CD4-positive, alpha-beta T cell treated with Interleukin-4 for 4 hours (primary cell): ENCODE measurements around the gene LIPJ.

Source experiments
- DNase-seq: peaks from one replicate; pipeline ENCODE4 v3.0.0-alpha.2; 2020

The LIPJ gene, protein sequence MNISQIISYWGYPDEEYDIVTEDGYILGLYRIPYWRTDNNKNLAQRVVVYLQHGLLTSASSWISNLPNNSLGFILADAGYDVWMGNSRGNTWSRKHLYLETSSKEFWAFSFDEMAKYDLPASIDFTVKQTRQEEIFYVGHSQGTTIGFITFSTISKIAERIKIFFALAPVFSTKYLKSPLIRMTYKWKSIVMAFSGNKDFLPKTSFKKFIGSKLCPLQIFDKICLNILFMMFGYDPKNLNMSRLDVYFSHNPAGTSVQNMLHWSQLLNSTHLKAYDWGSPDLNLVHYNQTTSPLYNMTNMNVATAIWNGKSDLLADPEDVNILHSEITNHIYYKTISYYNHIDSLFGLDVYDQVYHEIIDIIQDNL

DNA sequence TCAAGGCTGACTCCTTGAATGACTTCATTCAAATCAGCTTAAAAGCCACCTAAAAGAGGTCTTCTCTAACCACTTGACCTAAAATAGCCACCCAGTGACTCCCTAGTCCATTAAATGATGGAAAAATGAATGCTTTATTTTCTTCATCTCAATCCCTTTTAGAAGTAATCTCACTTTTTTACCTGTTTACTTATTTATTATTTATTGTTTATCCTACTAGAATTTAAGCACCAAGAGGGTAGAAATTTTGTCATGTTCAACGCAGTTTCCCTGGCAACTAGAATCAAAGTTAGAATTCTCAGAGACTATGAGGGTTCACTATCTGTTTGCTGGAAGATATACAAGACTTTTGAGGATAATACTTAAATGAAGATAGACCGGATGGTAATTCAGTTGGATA, at the start of gene LIPJ:
TSS of gene LIPJ (plus strand) at position 301 of the 400 bp plus-strand sequence. CDS start 3,926 bp downstream, outside the sequence.
- DNase-seq: no peak

- DNase-seq: no peak
These were observed 49.2 kb upstream of the LIPJ start for GRCh38 chr10:88537322-88537721.

- no peak for DNase-seq
These were observed 48.5 kb upstream of the LIPJ start for GRCh38 chr10:88538048-88538447.

DNA sequence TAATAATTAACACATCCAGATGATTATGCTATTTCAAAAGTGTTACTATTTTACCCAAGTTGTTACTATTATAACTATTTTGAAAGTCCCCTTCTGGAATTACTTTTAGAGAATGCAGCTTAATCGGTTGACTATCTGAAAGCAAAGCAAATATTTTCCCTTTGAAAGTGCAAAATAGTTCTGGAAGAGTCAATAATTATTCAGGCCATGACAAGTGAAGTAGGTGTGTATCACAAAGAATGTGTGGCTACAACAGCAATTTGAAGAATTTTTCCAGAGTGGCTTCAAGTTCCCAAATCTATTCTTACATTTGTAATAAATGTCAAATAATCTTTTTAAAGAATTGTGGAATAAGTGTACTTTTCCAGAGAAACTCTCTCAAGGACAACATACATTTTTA, 46.2 kb upstream of the LIPJ start:
- no peak for DNase-seq

- DNase-seq: no peak
These were observed 45.4 kb upstream of the LIPJ start for GRCh38 chr10:88541116-88541626.

- DNase-seq: no peak
These were observed 44.0 kb upstream of the LIPJ start for GRCh38 chr10:88542522-88542921.

DNA sequence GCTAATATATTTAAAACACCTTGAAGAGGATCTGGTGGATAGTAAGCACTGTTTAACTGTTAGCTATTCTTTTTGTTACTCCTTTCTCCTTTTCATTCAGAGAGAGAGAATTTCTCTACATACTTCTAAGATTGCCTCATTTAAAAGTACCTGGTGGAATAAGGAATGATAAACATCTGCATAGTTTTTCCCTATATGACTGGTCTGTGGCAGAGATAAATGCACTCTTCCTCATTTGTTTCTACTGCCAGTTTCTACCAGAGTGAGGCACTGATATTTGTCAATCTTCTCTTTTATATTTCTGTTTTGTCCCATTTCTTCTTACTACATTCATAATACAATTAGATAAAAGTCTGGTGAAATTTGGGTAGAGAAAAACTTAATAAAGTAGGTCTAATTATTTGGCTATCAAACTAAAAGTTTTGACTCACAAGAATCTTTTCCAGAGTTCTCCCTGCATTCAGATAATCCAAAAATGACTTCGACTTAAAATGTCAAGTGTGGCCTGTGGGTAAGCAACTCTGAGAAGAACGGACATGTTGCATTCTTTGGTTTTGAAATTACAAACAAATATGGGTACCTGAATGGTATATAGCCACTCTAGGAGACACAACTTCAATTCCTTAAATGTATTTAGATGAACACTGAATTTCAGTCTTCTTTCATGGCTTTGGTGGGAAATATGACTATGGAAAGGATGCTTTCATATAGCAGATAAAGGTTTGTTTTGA, 42.3 kb upstream of the LIPJ start:
- DNase-seq: no peak

DNA sequence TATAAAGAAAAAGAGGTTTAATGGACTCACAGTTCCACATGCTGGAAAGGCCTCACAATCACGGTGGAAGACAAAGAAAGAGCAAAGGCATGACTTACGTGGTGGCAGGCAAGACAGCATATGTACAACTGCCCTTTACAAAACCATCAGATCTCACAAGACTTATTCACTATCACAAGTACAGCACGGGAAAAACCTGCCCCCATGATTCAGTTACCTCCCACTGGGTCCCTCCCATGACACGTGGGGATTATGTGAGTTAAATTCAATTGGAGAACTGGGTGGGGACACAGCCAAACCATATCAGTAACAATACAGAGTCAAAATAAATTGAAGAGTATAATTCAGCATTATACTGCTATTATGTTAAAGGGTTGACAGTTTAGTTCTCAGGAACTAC, 41.2 kb upstream of the LIPJ start:
- DNase-seq: no peak

DNA sequence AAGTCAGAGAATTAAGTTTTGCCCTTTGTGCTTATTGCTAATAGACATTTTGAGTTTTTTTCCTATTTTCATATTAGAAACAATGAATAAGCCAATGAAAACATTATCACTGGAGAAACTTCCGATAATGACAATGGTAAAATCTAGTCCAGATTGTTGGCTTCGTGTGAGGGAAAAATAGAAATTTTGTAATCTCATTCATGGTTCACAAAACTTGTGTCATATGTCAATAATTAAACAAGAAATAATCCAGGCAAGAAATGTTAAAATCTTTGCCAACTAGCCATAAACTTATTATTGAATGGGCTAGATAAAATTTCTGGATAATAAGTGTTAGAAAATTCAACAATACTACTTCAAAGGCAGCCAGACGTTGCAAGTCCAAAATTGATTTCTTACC, 40.1 kb upstream of the LIPJ start:
- DNase-seq: no peak

- no peak for DNase-seq
These were observed 35.3 kb upstream of the LIPJ start for GRCh38 chr10:88551246-88551645.

DNA sequence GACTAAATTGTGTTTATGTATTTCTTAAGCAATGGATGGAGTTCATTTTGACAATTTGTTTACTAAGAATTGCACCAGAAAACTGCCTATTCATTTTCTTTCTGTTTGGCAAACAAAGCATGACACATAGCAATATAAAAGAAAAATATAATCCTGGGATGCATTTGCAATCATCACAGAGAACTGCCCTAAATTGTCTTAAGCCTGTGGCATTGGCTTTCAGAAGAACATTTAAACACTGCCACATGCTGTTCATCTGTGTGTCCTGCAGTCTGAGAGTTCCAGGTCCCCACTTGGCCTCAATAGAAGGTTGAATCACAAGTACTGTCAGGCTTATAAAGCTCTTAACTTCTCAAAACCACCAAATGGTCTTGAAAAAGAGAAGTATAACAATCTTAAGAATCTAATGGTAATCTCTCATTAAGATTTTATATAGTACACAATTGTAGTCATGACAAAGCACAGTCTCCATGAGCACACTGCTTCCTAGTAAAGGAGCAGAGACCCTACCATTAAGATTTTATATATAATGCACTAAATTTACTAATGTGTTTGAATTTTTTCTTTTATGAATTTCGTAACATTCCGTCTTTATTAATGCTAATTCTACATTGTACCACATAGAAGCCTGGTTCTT, 33.3 kb upstream of the LIPJ start:
- peak; percentile 52 for DNase-seq

DNA sequence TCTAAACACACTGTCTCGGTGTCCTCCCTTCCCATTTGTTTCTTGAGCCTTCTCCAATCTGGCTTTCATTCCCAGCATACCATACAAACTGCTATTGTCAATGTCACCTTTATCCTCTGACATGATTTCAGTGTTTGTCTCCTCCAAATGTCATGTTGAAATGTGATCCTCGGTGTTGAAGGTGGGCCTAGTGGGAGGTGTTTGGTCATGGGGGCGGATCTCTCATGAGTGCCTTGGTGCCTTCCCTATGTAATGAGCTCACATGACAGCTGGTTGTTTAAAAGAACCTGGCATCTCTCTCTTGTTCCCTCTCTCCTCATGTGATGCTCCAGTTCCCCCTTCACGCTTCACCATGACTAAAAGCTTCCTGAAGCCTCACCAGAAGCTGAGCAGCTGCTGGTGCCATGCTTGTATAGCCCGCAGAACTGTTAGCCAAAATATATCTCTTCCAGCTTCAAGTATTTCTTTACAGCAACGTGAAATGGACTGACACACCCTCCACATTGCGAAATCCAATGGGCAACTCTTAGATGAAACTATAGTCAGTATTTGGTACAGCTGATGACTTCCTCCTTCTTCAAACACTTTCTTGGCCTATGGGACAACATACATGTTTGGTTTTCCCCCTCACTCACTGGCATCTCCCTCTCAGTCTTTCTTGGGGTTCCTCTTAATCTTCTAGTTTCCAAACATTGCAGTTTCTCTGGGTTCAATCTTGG, 31.2 kb upstream of the LIPJ start:
- DNase-seq: no peak

DNA sequence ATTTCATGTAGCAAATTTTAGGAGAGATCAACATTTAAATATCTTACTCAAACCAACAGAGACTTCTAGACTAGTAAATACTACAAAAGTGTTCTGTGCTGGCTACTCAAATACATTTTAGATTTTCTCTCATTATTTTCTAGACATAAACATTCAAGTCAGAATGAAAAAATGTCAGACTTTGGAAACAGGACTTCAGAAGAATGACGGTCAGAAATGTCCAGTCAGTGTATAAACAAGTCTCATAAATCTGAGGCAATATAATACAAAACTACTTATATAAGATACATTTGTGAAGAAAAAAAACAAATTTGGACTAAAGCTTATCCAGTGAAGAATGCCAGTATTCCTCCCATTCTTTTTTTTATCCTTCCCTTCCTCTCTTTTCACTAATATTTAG, 29.3 kb upstream of the LIPJ start:
- no peak for DNase-seq

DNA sequence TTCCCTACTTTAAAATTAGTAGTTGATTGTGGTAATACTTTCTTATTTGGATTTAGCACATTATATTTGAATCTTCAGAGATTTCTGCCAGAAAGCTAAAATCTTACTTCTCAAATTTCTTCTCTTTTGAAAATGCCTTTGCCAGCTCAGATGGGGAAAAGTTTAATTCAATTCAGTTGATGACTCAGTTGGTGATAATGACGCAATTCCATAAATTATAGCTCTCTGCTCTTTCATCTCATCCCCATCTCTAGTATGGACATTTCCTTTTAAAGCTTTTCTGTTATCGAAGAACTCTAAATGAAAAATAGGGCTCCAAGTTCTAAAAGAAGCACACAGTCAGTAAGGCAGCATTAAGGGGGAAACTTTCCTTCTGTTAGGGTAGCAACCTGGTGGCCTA, 28.9 kb upstream of the LIPJ start:
- DNase-seq: no peak

DNA sequence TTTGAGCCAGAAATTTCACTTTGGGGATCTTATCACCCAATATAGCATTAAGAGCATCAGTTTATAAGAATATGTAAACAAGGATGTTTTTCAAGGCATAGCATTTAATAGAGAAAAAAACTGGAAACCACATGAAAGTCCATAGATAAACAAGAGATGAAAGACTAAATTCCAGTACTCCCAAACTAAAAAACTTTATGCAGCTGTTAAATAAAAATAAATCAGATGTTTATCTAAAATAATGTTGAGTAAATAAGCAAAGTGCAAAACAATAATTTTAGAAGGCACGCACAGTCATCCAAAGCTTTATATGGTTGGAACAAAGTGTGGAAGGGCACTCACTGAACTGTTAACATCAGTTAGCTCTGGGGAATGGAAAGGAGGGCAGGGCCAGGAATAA, 24.4 kb upstream of the LIPJ start:
- DNase-seq: no peak

DNA sequence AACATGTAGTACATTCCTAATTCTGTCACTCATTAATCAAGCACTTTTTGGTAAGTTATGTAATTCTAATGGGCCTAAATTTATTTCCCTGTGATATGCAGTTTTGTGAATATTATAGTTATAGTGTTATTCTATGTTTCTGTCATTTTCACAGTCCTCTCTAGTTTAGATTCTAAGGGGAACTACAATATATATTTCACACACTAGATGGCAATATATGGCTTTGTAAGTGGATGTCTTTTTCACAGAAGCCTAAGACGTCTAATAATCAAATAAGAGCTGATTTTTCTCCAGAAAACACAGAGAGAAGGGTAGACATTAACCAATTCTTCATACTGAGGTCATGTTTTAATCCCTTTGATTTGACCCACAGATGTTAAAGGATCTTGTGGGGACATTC, 21.5 kb upstream of the LIPJ start:
- peak; percentile 13 for DNase-seq

DNA sequence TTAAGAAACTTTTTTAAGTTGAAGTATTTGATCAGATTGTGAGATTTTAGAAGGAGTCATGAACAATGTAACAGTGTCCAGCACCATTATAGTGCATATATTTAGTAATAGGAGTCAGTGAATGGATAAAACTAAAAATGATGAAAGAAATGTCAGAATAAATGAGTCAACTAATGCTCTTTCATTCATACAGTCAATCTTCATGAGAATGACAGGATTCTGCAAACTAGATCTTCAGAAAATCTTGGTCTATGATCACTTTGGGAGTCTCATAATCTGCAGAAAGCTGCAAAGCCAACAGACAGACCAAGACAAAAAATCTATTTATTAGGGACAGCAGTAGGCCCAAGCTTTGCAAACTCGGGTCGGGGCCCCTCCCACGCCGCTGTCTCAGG, 4.2 kb upstream of the LIPJ start:
- no peak for DNase-seq

GRCh38 chr10:88582806-88583583, 3.6 kb upstream of the LIPJ start, which contains the start of gene RNLS:
RNLS (minus strand) TSS chr10:88583318.
- peak; percentile 70 for DNase-seq

- no peak for DNase-seq
These were observed 3.0 kb upstream of the LIPJ start for GRCh38 chr10:88583584-88583957.

- DNase-seq: no peak
These were observed 5.8 kb downstream of the LIPJ start for GRCh38 chr10:88592381-88592780.

GRCh38 chr10:88592906-88593305, 6.3 kb downstream of the LIPJ start:
- DNase-seq: no peak

DNA sequence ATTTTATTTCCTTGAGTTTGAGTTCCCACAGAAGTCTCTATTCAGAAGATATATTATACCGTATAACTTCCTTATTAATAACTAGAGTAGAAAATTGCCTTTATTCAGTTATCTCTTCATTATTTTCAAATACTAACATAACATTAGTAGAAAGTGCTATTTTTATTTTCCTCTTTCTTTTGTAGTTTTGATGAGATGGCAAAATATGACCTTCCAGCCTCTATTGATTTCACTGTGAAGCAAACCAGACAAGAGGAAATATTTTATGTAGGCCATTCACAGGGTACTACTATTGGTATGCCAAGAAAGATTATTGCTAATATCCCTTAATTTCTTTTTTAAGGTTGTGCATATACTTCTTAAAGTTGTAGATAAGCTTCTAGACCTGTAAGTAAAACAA, 7.9 kb downstream of the LIPJ start:
- DNase-seq: no peak
